ENCODE data around the gene GFI1B.

GFI1B gene

DNA sequence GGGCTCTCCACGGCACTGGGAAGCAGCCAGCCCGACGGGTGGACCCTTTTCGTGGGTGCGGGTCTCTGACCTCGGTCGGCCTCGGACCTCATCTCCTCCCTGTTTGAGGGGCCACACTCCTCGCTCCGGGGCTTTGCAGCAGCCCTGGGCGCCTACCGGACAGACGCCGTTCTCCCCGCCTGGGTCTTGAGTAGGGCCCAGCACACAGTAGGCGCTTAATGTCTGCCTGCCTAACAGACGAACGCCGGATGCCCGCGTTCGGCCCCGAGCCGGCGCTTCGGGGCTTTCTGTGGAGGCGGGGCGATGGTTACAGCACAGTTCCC lies 51.5 kb downstream of the GFI1B start:
- Histone ChIP-seq H3K14ac (ENCODE audit: low read length) (peak overlapping the region; percentile 96), H3K4me1 (ENCODE audit: control insufficient read depth in 1 of 2, insufficient read depth in 2 of 2, low read length in 2 of 2) (peaks cover 6 to 8% of the 10 kb centered on the region in 2 experiments), H3K18ac (ENCODE audit: low read length) (peak overlapping the region; percentile 91), H2AK5ac (ENCODE audit: low read length) (peak overlapping the region; percentile 87), H2BK12ac (ENCODE audit: low read length) (no peak overlapping the region), H3K4me3 (ENCODE audit: low read depth, low read length) (peak overlapping the region; percentile 93), H3K79me1 (ENCODE audit: low read length) (peaks cover 10% of the 10 kb centered on the region), H4K8ac (ENCODE audit: low read depth, low read length) (peak overlapping the region; percentile 99), H3K9ac (ENCODE audit: low read length) (peak overlapping the region; percentile 93), H3K36me3 (ENCODE audit: control insufficient read depth in 1 of 2, insufficient read depth in 2 of 2, low read length in 2 of 2) (peaks cover 5 to 12% of the 10 kb centered on the region in 2 experiments), H2BK120ac (ENCODE audit: insufficient read depth, low read length, poor library complexity) (peak overlapping the region; percentile 9), H3K23ac (ENCODE audit: low read length) (no peak overlapping the region), H3K9me3 (ENCODE audit: insufficient read depth, low read depth, low read length) (peaks cover 2% of the 10 kb centered on the region), H4K12ac (ENCODE audit: low read depth, low read length) (peak overlapping the region; percentile 39), H3K27ac (ENCODE audit: low read depth, low read length) (peak overlapping the region; percentile 34), H2BK5ac (ENCODE audit: low read depth, low read length, poor library complexity) (peak overlapping the region; percentile 7), H2AFZ (ENCODE audit: insufficient read depth, low read length, poor library complexity) (peak overlapping the region; percentile 4), H3K4me2 (ENCODE audit: low read length) (peak overlapping the region; percentile 75), H3K79me2 (ENCODE audit: control insufficient read depth, insufficient read depth, low read length, poor library complexity) (peaks cover 11% of the 10 kb centered on the region), H4K91ac (ENCODE audit: low read depth, low read length) (peak overlapping the region; percentile 92), H3K27me3 (ENCODE audit: insufficient read depth, low read length) (no peaks in the 10 kb centered on the region), H3K4ac (ENCODE audit: low read depth, low read length) (peak overlapping the region; percentile 89)
- no peak for DNase-seq
- no CpG with 5 or more reads among the region's 28 CpGs for WGBS (ENCODE audit: extremely low coverage, insufficient coverage, insufficient read length)

DNA sequence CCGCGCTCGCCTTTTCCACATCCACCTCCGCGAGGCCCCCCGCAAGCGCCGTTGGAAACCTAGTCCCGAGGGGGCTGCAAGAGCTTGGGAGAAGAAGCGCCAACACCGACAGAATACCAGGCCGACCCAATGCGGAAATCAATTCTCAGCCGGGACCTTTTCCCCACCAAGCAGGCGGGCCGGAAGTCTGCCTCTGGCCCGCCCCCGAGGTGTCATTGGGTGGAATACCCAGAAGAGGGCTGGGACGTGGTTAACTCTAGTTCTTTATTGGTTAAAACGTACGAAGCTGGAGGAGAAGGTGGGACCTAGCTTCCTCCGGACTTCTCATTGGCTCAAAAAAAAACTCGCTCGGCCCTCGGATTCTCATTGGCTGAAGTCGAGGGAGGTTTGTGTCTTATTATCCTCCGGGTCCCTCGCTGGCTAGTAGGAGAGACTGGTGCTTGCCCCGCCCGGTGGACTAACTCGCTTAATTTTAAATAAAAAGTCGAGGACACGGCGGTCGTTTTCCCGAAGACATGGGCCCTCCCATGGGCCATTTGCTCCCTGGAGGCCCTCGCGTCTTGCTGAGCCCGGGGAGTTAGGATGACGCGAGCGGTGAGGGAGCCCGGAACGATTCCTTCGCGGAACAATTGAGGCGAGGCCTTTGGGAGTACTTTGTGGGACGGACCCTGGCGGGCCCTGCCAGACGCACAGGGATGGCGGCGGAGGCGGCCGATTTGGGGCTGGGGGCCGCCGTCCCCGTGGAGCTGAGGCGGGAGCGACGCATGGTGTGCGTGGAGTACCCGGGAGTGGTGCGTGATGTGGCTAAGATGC lies 52.0 kb downstream of the GFI1B start, which contains the start of gene GTF3C5:
TSS of gene GTF3C5 (plus strand) at position 681 of the 813 bp plus-strand sequence. CDS start at position 696, 15 bp downstream.
- peak; percentile 97 to 99 for DNase-seq
- Histone ChIP-seq H3K23ac (ENCODE audit: low read length) (no peak within 1 kb of the TSS), H2AK5ac (ENCODE audit: low read length) (peak within 1 kb of the TSS; percentile 87), H2BK5ac (ENCODE audit: low read depth, low read length, poor library complexity) (peak within 1 kb of the TSS; percentile 91), H3K36me3 (ENCODE audit: control insufficient read depth in 1 of 2, insufficient read depth in 2 of 2, low read length in 2 of 2) (peaks cover 5 to 12% of the 10 kb centered on the region in 2 experiments), H3K9me3 (ENCODE audit: insufficient read depth, low read depth, low read length) (peaks cover 2% of the 10 kb centered on the region), H4K8ac (ENCODE audit: low read depth, low read length) (peak within 1 kb of the TSS; percentile 100), H3K4me3 (ENCODE audit: low read depth, low read length) (peak within 1 kb of the TSS; percentile 99), H3K27me3 (ENCODE audit: insufficient read depth, low read length) (no peaks in the 10 kb centered on the region), H3K9ac (ENCODE audit: low read length) (peak within 1 kb of the TSS; percentile 99), H4K12ac (ENCODE audit: low read depth, low read length) (peak within 1 kb of the TSS; percentile 99), H2BK120ac (ENCODE audit: insufficient read depth, low read length, poor library complexity) (peak within 1 kb of the TSS; percentile 89), H3K18ac (ENCODE audit: low read length) (peak within 1 kb of the TSS; percentile 96), H2AFZ (ENCODE audit: insufficient read depth, low read length, poor library complexity) (peak within 1 kb of the TSS; percentile 99), H3K14ac (ENCODE audit: low read length) (peak within 1 kb of the TSS; percentile 99), H3K79me2 (ENCODE audit: control insufficient read depth, insufficient read depth, low read length, poor library complexity) (peaks cover 11% of the 10 kb centered on the region), H3K79me1 (ENCODE audit: low read length) (peaks cover 10% of the 10 kb centered on the region), H3K4ac (ENCODE audit: low read depth, low read length) (peak within 1 kb of the TSS; percentile 95), H4K91ac (ENCODE audit: low read depth, low read length) (peak within 1 kb of the TSS; percentile 92), H3K27ac (ENCODE audit: low read depth, low read length) (peak within 1 kb of the TSS; percentile 85), H3K4me1 (ENCODE audit: control insufficient read depth in 1 of 2, insufficient read depth in 2 of 2, low read length in 2 of 2) (peaks cover 6 to 8% of the 10 kb centered on the region in 2 experiments), H3K4me2 (ENCODE audit: low read length) (peak within 1 kb of the TSS; percentile 75), H2BK12ac (ENCODE audit: low read length) (no peak within 1 kb of the TSS)
- no CpG with 5 or more reads among the region's 63 CpGs for WGBS (ENCODE audit: extremely low coverage, insufficient coverage, insufficient read length)

DNA sequence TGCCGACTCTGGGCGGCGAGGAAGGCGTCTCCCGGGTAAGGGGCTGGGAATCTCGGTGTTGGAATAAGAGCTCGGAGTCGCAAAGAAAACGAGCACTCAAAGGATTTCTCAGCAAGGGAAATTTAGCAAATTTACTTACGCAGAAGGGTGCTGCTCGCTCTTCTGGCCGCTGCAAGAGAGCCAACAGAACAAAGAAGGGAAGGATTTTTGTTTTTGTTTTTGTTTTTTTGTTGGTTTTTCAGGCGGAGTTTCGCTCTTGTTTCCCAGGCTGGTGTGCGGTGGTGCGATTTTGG lies 52.6 kb downstream of the GFI1B start:
- Histone ChIP-seq H2AK5ac (ENCODE audit: low read length) (no peak overlapping the region), H4K91ac (ENCODE audit: low read depth, low read length) (peak overlapping the region; percentile 71), H2BK5ac (ENCODE audit: low read depth, low read length, poor library complexity) (peak overlapping the region; percentile 91), H2BK120ac (ENCODE audit: insufficient read depth, low read length, poor library complexity) (peak overlapping the region; percentile 89), H3K4me3 (ENCODE audit: low read depth, low read length) (peak overlapping the region; percentile 99), H2AFZ (ENCODE audit: insufficient read depth, low read length, poor library complexity) (peak overlapping the region; percentile 99), H3K4me2 (ENCODE audit: low read length) (peak overlapping the region; percentile 73), H3K4ac (ENCODE audit: low read depth, low read length) (peak overlapping the region; percentile 95), H4K12ac (ENCODE audit: low read depth, low read length) (peak overlapping the region; percentile 99), H3K27ac (ENCODE audit: low read depth, low read length) (peak overlapping the region; percentile 85), H3K4me1 (ENCODE audit: control insufficient read depth in 1 of 2, insufficient read depth in 2 of 2, low read length in 2 of 2) (peaks cover 6 to 8% of the 10 kb centered on the region in 2 experiments), H4K8ac (ENCODE audit: low read depth, low read length) (peak overlapping the region; percentile 100), H3K79me1 (ENCODE audit: low read length) (peaks cover 10% of the 10 kb centered on the region), H3K14ac (ENCODE audit: low read length) (peak overlapping the region; percentile 99), H3K18ac (ENCODE audit: low read length) (peak overlapping the region; percentile 96), H3K9ac (ENCODE audit: low read length) (peak overlapping the region; percentile 99), H3K79me2 (ENCODE audit: control insufficient read depth, insufficient read depth, low read length, poor library complexity) (peaks cover 11% of the 10 kb centered on the region), H3K9me3 (ENCODE audit: insufficient read depth, low read depth, low read length) (peaks cover 2% of the 10 kb centered on the region), H3K27me3 (ENCODE audit: insufficient read depth, low read length) (no peaks in the 10 kb centered on the region), H3K36me3 (ENCODE audit: control insufficient read depth in 1 of 2, insufficient read depth in 2 of 2, low read length in 2 of 2) (peaks cover 5 to 12% of the 10 kb centered on the region in 2 experiments), H2BK12ac (ENCODE audit: low read length) (no peak overlapping the region), H3K23ac (ENCODE audit: low read length) (no peak overlapping the region)
- WGBS (ENCODE audit: extremely low coverage, insufficient coverage, insufficient read length): no CpG with 5 or more reads among the region's 16 CpGs
- no peak for DNase-seq

DNA sequence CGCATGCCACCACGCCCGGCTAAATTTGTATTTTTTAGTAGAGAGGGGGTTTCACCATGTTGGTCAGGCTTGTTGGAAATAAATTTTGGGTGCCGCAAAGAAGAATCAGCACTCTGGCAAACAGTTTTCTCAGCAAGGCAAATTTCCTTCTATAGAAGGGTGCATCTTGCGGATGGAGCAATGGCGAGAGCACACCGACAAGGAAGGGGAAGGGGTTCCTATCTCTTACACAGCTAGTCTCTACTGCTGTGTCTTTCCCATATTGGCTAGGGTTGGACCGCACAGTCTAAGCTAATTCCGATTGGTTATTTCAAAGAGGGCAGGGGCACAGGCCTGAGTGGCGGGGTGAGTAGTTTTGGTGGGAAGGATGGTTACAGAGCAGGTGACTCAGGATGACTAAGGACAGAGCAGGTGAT lies 53.0 kb downstream of the GFI1B start:
- Histone ChIP-seq H3K4ac (ENCODE audit: low read depth, low read length) (peak overlapping the region; percentile 95), H3K36me3 (ENCODE audit: control insufficient read depth in 1 of 2, insufficient read depth in 2 of 2, low read length in 2 of 2) (peaks cover 5 to 12% of the 10 kb centered on the region in 2 experiments), H2BK12ac (ENCODE audit: low read length) (no peak overlapping the region), H3K9ac (ENCODE audit: low read length) (no peak overlapping the region), H3K14ac (ENCODE audit: low read length) (no peak overlapping the region), H3K4me2 (ENCODE audit: low read length) (peak overlapping the region; percentile 73), H2AFZ (ENCODE audit: insufficient read depth, low read length, poor library complexity) (no peak overlapping the region), H4K8ac (ENCODE audit: low read depth, low read length) (no peak overlapping the region), H2BK120ac (ENCODE audit: insufficient read depth, low read length, poor library complexity) (no peak overlapping the region), H3K9me3 (ENCODE audit: insufficient read depth, low read depth, low read length) (peaks cover 2% of the 10 kb centered on the region), H3K23ac (ENCODE audit: low read length) (no peak overlapping the region), H3K4me1 (ENCODE audit: control insufficient read depth in 1 of 2, insufficient read depth in 2 of 2, low read length in 2 of 2) (peaks cover 6 to 8% of the 10 kb centered on the region in 2 experiments), H3K79me1 (ENCODE audit: low read length) (peaks cover 10% of the 10 kb centered on the region), H3K4me3 (ENCODE audit: low read depth, low read length) (peak overlapping the region; percentile 99), H4K91ac (ENCODE audit: low read depth, low read length) (no peak overlapping the region), H3K18ac (ENCODE audit: low read length) (peak overlapping the region; percentile 71), H2AK5ac (ENCODE audit: low read length) (no peak overlapping the region), H2BK5ac (ENCODE audit: low read depth, low read length, poor library complexity) (no peak overlapping the region), H3K27ac (ENCODE audit: low read depth, low read length) (no peak overlapping the region), H3K79me2 (ENCODE audit: control insufficient read depth, insufficient read depth, low read length, poor library complexity) (peaks cover 11% of the 10 kb centered on the region), H4K12ac (ENCODE audit: low read depth, low read length) (peak overlapping the region; percentile 44), H3K27me3 (ENCODE audit: insufficient read depth, low read length) (no peaks in the 10 kb centered on the region)
- WGBS (ENCODE audit: extremely low coverage, insufficient coverage, insufficient read length): no CpG with 5 or more reads among the region's 10 CpGs
- DNase-seq: no peak
